ENCODE data around the gene APOL1.
"Not testable (repeated sequence)": the region's sequence is repeated elsewhere in the genome, so short reads cannot be mapped to it uniquely, and the experiment has no call there.

Gene APOL1, protein sequence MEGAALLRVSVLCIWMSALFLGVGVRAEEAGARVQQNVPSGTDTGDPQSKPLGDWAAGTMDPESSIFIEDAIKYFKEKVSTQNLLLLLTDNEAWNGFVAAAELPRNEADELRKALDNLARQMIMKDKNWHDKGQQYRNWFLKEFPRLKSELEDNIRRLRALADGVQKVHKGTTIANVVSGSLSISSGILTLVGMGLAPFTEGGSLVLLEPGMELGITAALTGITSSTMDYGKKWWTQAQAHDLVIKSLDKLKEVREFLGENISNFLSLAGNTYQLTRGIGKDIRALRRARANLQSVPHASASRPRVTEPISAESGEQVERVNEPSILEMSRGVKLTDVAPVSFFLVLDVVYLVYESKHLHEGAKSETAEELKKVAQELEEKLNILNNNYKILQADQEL

DNA sequence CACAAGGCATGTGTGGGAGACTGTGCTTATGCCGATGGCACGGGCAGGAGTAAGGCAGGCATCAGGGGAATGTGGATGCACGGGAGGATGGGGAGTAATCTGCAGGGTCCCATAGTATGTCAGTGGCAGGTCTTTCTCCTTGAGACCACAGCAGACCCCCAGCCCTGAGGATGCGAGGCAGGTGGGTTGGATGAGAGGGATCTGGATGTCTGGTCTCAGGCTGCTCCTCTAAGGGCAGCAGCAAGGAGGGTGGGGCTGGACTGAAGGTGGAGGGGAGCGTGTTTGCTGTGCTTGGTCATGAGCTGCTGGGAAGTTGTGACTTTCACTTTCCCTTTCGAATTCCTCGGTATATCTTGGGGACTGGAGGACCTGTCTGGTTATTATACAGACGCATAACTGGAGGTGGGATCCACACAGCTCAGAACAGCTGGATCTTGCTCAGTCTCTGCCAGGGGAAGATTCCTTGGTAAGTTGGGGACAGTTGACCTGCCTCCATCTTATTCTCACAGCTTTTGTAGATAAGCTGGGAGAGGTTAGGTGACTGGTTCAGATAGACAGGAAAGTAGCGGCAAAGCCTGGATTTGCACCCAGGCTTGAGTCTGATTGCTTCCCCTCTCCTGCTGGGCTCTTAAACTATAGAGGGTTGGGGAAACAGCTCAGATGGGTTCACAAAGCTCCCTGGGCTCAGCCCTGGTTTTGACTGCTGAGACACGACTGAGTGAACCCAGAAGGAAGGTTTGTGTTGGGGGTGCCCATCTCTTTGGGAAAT lies at the start of gene APOL1:
Gene APOL1, plus strand, starts transcription at position 380 of the 769 bp plus-strand sequence. CDS start 1,823 bp downstream, outside the sequence.
- no peak for DNase-seq

DNA sequence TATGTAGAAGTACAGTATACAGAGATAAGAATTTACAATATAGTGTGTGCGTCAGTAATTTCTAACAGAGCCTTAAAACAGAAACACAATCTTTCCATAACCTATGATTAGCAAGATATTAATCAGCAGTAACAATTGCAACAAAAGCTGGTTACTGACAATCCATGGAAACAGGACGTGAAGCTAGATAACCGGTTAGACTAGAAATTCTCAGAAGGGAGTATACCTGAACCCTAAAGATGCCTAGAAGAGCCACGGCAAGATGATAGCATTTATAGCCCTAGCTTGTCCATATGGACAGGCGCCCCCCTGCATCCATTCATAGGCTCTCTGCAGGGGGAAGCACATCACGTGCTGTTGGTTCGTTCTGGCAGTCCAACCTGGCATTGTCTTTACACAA lies 49.5 kb upstream of the APOL1 start:
- DNase-seq: not testable (repeated sequence)

DNA sequence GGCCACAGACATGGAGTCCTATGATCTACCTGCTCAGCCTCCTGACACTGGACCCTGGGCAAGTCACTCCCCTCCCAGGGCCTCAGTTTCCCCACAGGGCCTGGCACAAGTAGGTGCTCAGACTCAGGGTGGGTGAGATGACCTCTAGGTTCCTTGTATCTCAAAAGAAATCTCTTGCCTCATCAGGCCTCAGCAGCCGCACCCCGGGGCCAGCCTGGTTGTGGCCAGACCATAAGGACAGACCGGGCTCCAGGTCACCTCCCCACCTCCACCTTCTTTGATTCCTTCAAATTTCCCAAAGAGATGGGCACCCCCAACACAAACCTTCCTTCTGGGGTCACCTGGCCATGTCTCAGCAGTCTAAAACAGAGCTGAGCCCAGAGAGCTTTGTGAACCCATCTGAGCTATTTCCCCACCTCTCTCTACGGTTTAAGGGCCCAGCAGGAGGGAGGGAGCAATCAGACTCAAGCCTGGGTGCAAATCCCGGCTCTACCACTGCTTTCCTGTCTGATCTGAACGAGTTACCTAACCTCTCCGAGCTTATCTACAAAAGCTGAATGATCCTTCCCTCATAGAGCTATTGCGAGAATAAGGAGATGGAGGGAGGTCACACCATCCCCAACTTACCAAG lies 48.8 kb upstream of the APOL1 start:
- no peak for DNase-seq

DNA sequence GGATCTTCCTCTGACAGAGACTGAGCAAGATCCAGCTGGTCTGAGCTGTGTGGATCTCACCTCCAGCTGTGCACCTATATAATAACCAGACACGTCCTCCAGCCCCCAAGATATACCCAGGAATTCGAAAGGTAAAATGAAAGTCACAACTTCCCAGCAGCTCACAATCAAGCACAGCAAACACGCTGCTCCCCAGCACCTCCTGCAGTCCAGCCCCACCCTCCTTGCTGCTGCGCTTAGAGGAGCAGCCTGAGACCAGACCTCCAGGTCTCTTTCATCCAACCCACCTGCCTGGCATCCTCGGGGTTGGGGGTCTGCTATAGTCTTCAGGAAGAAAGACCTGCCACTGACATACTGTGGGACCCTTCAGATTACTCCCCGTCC lies 48.3 kb upstream of the APOL1 start:
- no peak for DNase-seq

DNA sequence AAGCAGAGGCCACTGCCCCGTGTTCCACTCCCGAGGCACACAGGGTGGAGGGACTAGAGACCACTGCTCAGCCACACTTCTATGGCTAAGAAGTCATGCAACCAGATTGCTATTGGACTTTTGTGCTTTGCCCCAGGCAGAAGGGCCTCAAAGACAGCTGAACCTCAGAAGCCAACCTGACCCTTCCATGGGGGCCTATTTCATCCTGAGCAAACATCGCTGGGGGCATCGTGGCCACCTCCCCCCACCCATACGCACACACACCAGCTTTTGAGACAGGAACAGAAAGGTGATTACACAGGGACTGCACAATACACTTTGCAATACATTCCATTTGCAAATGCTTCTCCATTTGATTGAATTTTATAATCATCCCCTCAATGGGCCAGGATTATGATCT lies 47.4 kb upstream of the APOL1 start:
- DNase-seq: not testable (repeated sequence)

DNA sequence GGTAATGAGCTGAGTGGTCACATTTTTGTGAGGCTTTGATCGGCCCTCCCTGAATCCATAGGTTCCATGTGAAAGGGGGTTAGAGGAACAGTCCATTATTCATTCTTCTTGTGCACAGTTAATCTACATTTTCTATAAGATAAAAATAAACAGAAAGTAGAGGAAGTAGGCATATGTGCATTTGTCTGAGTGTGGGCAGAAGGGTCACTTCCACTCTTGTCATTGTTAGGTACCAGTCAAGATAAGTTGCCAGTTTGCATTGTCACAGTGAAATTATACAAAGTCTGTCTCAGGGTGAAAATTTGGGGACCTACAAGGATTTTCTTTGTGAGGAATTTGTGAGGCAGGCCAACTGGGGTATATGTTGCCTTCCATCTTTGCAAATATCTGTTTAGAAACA lies 46.7 kb upstream of the APOL1 start:
- no peak for DNase-seq

DNA sequence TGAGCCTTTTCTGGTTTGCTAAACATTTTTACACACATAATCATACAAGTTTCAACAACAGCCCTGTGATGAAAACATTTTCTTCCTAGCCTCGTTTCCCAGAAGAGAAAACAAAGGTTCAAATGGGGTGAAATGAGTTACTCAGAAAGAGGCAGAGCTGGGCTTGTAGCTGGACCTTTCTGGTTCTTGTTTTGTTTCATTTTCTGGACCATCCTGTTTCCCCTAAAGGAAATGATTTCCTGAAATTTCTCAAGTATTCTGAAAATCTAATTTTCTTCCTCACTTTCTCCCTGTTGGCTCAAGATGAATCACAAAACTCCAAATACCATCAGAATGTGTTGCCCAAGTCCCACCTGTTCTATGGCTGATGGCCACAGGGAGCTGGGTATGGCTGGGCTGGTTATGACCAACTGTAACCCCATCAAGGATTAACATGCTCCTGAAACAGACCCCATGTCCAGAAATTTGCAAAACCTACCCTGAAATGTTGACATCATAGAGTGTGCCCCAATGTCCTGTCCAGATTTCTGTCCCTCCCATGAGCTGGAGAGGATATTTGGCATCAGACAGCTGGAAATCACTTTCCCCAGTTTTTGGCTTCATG lies 44.7 kb upstream of the APOL1 start:
- no peak for DNase-seq

DNA sequence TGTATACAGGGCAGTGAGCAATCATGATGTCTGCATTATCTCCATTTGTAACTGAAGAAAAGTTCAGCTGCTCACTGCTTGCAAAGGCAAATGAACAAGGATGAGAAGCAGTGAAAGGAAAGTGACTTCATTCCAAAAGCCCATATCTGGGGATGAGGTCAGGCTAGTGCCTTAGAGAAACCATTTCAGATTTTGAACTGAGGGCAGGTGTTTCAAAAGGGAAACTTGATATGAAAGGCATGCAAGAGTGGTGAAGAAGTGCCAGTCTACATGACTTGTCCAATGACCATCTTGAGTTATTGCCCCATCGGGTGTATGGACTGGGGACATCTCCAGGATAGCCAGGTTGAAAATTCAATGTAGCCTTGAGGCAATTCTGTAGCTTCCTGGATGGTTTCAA lies 44.0 kb upstream of the APOL1 start:
- DNase-seq: no peak

DNA sequence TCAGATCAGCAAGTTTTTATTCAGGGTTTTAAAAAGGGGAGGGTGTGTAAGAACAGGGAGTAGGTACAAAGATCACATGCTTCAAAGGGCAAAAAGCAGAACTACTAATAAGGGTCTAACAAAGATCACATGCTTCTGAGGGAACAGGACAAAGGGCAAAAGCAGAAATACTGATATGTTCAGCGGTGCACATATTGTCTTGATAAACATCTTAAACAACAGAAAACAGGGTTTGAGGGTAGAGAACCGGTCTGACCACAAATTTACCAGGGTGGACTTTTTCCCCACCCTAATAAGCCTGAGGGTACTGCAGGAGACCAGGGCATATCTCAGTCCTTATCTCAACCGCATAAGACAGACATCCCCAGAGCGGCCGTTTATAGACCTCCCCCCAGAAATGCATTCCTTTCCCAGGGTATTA lies 43.4 kb upstream of the APOL1 start:
- not testable (repeated sequence) for DNase-seq

DNA sequence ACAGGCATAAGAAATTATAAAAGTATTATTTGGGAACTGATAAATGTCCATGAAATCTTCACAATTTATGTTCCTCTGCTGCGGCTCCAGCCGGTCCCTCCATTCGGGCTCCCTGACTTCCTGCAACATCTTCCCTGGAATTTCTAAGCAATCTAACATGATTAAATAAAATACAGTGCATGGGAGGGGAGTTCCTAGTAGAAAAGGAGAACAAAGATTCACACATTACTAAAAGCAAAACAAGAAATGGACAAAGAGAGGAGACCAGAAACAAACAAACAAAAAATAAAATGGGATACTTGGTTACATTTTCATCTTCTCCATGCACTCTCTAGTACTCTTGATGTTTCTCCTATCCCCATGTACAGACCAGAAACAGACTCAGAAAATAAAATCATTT lies 42.7 kb upstream of the APOL1 start:
- no peak for DNase-seq

DNA sequence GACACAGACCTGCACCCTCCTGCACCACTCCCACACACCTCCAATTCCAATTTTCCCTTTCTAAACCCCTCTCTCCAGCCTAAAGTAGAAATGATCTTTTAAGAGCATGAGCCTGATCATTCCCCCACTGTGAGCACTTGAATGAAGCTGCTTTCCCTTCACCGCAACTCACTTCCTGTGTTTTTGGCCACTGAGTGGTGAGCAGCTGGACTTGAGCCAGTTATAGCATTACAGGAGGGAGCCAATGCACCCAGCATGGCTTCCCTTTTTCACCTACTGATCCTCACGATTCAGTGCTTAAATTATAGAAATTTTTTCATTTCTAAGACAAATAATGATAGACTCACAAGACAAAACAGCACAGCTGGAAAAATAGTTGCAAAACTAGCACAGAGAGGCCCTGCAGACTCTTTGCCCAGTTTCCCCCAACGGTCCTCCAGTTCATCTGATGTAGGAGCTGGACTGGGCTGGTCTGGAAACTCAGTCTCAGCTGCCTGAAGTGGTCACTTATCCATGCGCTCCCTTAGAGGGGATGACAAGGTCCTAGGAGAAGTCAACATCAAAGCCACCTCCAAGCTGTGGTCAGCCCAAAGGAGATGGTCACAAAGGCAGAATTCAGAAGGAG lies 41.6 kb upstream of the APOL1 start:
- no peak for DNase-seq

DNA sequence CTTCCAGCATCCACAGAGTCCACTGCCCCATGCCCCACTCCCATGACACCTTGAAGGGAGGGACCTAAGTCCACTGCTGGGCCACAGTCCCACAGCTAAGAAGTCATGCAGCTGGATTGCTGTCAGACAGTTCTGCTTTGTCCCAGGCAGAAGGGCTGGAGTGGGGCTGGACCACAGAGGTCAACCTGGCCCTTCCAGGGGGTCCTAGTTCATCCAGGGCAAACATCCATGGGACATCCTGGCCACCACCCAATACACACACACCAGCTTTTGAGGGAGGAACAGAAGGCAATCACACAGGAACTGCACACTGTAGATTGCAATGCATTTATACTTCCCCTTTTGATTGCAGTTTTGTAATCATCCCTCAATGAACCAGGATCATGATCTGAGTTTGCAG lies 40.0 kb upstream of the APOL1 start:
- DNase-seq: no peak

DNA sequence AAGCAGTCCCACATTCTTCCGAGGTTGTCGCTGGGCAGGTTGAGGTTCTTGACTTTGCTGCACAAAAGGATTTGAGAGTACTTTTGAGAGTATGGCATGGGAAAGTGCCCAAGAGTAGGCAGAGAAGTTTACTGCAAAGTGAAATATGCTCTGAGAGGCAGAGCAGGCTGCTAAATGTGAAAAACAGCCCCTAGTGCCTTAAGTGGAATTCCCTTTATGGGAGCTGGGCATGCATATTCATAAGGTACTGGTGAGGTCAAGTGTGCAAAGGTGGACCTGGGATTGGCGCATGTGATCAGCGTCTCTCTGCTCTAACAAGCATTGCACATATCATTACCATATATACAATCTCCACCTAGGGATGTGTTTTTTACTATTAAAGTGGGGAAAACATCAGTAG lies 39.3 kb upstream of the APOL1 start:
- no peak for DNase-seq

DNA sequence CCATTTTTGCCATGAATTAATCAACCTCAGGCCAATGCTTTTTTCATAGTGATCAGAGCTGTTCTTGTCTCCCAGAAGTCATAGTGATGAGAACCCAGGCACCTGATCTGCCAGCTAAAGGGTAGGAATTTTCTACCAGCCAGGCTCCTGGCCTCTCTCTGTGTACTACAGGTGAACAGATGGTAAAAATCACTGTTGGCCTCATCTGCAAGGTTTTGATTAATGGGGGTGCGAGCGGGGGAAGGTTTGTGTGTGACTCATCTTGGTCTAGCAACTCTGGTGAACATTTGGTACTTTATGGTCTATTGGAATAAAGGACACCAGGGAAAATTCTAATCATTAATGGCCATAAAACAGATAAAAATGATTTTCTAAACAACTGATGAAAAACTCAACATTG lies 37.0 kb upstream of the APOL1 start:
- no peak for DNase-seq

DNA sequence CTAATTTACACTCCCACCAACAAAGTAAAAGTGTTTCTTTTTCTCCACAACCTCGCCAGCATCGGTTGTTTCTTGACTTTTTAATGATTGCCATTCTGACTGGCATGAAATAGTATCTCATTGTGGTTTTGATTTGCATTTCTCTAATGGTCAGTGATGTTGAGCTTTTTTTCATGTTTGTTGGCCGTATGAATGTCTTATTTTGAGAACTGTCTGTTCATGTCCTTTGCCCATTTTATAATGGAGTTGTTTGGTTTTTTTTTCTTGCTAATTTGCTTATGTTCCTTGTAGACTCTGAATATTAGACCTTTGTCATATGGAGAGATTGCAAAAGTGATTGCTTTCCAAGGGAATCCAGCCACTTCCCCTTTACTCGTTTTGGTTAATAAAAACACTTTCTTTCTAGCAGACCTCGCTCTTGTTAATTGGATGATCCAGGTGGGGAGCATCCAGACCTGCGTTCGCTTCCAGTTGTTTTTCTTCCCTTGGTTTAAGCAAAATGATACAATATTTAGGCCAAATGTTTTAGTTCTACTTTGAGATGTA lies 34.2 kb upstream of the APOL1 start:
- DNase-seq: no peak

DNA sequence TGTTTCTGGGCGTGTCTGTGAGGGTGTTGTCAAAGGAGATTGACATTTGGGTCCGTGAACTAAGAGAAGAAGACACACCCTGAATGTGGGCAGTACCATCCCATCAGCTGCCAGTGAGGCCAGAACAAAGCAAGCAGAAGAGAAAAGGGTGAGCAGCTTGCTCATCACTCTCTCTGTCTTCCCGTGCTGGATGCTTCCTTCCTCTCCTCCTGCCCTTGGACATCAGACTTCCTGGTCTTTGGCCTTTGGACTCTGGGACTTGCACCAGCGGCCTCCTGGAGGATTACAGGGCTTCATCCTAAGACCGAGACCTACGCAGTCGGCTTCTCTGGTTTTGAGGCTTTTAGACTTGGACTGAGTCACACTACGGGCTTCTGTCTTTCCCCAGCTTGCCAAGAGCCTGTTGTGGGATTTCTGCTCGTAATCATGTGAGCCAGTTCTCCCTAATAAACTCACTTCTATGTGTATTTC lies 32.4 kb upstream of the APOL1 start:
- DNase-seq: no peak

DNA sequence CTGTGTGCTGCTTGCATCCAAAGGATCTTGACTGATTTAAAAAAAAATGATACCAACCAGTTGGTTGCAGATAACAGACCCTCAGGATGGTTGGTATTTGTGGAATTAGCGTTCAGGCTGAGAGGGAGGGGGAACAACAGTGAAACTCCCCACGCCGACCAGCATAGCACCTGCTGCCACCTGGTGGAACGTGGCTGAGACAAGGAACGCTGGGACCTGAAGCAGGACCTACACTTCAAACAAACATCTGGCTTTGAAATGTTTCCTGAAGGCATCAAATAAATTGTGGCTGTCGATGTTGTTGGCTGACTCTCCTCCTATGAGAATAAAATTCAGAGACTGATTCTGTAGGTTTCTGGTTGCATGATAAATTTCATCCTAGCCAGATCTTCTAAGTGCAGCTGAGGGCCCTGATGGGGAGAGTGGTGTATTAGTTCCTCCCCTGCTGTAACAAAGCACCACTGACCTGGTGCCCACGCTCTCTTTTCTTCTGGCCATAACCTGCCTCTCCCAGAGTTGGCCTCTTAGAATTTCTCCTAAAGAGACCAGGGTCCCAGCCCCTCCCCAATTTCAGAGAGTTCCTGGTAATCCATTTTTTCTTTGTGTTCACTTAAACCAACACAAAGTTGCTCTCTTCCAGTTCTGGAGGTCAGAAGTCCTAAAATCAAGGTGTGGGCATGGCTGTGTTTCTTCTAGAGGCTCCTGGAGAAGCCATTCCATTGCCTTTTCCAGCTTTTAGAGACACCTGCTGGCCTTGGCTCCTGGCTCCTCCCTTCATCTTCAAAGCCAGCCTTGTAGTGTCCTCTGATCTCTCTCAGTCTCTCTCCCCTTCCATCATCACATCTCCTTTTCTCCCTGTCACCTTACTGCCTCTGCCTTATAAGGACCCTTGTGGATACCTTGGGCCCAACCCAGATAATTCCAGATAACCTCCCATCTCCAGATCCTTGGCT lies 30.9 kb upstream of the APOL1 start:
- peak in 1 of 2 experiments; percentile 45 for DNase-seq

DNA sequence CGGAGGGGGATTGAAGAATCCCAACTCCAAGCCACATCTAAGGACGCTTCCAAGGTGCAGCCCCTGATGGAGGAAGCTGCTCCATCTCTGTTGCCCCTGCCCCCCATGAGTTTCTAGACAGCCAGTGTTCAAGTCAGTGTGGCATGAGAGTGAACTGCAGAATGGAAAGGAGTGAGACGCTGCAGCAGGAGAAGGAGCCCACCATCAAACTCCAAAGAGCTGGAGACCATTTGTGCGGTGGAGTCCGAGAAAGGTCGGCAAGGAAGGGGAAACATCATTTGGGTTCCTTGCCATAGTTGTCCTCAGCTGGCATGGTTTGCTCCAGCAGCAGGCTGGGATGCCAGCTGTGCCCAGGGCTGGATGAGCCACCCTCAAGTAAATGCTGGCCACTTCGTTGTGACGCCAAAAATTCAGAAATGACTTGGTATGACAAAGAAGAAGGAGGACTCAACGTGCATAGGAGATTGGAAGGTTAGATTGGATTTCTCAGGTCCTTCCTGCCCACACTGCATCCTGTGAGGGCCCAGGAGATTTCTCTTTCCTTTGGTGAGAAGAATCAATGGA lies 30.0 kb upstream of the APOL1 start:
- DNase-seq: no peak

DNA sequence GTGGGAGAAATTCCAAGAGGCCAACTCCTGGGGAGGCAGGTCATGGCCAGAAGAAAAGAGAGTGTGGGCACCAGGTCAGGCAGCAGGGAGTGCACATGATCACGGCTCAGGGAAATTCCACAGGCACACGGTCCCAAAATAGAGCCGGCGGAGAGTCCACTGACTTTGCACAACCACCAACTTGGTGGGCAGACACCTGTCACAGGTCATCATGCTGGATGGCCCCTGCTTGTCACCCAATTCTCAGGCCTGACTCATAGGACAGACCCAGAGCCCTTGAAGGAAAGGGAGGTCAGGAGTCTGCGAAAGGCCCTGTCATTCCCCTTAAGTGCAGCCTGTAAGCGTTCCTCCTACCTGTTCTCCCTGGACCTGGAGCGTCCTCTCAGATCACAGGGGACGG lies 29.4 kb upstream of the APOL1 start:
- DNase-seq: no peak

DNA sequence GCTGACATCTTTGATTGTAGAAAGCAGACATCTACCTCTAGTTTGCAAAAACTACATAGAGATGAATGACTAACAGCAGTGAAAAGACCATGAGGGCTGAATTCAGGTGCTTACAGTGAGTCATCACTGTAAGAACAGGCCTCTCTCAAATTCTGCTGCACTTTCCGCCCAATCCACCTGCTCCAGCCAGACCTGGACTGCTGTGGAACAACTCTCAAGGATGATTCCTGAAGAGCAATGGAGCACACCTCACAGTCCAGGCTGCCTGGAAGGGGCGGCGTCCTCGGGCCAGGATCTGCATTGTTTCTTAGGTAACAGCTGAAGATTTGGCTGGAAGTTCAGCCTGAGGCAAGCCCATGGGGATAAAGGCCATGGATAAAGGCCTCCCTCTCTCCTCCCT lies 28.7 kb upstream of the APOL1 start:
- DNase-seq: no peak

DNA sequence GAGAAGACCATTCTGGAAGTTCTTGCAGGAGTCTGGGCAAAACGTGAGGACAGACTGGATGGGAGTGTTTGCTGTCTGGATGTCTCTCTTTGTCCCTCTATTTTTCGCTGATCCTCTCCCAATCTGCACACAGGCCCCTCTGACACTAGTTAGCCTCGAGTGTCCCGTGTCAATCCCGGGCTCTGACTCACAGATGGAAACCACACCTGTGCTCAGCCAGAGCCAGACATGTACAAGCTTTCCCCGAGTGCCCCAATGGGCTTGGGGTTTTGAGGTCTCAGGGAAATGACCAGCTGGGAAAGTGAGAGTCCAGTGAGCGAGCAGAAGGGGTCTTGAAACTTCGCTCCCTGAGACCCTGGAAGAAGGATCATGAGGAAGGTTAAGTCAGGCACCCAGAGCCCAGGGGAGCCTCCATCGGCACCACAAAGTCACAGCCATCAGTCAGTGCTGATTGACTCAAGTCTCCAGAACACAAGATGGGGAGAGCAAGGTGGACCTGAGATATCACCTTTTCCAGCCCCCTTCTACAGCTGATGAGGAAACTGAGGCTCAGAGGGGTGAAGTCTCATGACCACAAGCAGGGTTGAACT lies 27.5 kb upstream of the APOL1 start:
- no peak for DNase-seq

Data from NCI-H1930 (cell line).